Nephron (organoid): ENCODE data around the gene PTGES2.
A peak's percentile ranks its signal among the peaks of the same experiment; 100 is the strongest.

ENCODE experiments used
- H3K27ac Mint-ChIP-seq, 3 experiments: 2 replicates each; pipeline ENCODE4 v1.8.0; 2020; ENCODE audit warnings: mixed read lengths in 3 of 3, mild to moderate bottlenecking in 2 of 3, moderate library complexity in 1 of 3
- H3K27me3 Mint-ChIP-seq: 2 replicates; pipeline ENCODE4 v1.8.0; 2021; ENCODE audit warnings: low read depth, mild to moderate bottlenecking, moderate library complexity, mixed read lengths
- H3K36me3 Mint-ChIP-seq: 2 replicates; pipeline ENCODE4 v1.8.0; 2020; ENCODE audit warnings: low read depth, mixed read lengths
- H3K4me1 Mint-ChIP-seq: 2 replicates; pipeline ENCODE4 v1.8.0; 2020; ENCODE audit warnings: mixed read lengths
- H3K4me3 Mint-ChIP-seq, 3 experiments: 2 replicates each; pipeline ENCODE4 v1.8.0; 2020; ENCODE audit warnings: mild to moderate bottlenecking in 3 of 3, mixed read lengths in 3 of 3, moderate library complexity in 2 of 3
- H3K9me3 Mint-ChIP-seq: 2 replicates; pipeline ENCODE4 v1.8.0; 2020; ENCODE audit warnings: mixed read lengths
- TF ChIP-seq, protein P1 (sequence below), 3 experiments: fragments of 200-600 bp; sonication (generic); IDR thresholded peaks; one replicate each; pipeline ENCODE4 v1.5.0; 2021; ENCODE audit warnings: antibody characterized with exemption in 3 of 3; ENCODE audit not compliant: unreplicated experiment in 3 of 3

The PTGES2 gene

DNA sequence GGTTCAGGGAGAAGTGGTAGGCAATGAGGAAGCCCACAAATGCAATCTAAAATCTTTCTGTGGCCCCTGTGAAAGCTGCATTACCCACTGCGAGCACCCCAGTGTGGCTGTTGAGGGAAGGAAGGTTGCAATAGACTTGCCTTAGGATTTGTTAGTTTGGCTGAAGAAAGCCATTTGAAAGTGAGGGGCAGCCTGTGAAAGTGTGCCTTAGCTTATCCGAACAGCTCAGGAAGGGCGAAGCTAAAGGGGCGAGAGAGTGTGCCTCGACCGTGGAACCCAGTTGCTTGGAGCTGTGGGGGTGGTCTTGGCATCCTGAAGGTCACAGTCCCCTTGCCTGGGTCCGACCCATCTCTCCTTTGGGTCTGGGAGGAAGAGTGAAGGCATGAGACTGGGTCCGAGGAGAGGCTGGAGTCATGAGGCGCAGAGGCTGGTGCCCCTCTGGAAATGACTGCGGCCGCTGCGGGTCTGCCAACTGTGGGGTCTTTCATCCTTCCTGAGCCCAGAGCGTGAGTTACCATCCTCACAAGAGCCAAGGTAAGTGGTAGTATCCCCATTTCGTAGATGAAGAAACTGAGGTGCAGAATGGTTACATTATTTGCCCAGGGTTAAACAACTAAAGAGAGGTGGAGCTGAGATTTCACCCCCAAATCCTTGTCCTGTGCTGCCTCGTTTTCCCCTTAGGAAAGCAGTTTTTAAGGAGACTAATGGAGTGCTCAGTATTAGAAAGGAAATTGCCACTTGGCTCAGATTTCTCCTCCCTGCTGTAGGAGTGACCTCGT is 35.1 kb downstream of the PTGES2 start:
- Mint-ChIP-seq H3K4me3 (peak overlapping the region; percentile 75 to 85 (median 80)), H3K27me3 (no peaks in the 10 kb centered on the region), H3K36me3 (peaks cover 2% of the 10 kb centered on the region), H3K27ac (peak overlapping the region; percentile 97 to 99 (median 98)), H3K4me1 (peaks cover 55% of the 10 kb centered on the region), H3K9me3 (no peaks in the 10 kb centered on the region)
- TF ChIP-seq, protein P1, sequence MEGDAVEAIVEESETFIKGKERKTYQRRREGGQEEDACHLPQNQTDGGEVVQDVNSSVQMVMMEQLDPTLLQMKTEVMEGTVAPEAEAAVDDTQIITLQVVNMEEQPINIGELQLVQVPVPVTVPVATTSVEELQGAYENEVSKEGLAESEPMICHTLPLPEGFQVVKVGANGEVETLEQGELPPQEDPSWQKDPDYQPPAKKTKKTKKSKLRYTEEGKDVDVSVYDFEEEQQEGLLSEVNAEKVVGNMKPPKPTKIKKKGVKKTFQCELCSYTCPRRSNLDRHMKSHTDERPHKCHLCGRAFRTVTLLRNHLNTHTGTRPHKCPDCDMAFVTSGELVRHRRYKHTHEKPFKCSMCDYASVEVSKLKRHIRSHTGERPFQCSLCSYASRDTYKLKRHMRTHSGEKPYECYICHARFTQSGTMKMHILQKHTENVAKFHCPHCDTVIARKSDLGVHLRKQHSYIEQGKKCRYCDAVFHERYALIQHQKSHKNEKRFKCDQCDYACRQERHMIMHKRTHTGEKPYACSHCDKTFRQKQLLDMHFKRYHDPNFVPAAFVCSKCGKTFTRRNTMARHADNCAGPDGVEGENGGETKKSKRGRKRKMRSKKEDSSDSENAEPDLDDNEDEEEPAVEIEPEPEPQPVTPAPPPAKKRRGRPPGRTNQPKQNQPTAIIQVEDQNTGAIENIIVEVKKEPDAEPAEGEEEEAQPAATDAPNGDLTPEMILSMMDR (IDR thresholded peaks at IDR 0.05; ENCODE audit: unreplicated experiment in 3 of 3), result no peak

DNA sequence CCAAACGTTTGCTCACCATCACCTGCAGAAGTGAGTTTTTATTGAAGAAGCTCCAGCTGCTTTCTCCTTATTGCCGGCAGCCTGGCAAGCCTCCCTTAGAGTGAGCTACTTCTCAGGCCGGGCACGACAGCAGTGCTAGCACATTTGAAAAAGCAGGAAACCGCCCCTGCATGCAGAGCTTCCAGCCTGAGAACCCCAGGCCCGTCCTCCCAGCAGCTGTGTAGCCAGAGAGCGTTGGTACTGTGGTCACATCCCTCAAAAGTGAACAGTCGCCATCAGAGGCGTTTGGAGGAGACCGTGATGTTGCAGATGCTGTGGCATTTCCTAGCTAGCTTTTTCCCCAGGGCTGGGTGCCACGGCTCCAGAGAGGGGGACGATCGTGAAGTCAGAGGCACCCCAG is 36.0 kb downstream of the PTGES2 start:
- TF ChIP-seq, protein P1 (IDR thresholded peaks at IDR 0.05; ENCODE audit: unreplicated experiment in 3 of 3), result no peak
- Mint-ChIP-seq H3K4me3 (peak overlapping the region; percentile 75 to 85 (median 80)), H3K9me3 (no peaks in the 10 kb centered on the region), H3K27ac (peak overlapping the region; percentile 94 to 99 (median 95)), H3K4me1 (peaks cover 50% of the 10 kb centered on the region), H3K36me3 (peaks cover 3% of the 10 kb centered on the region), H3K27me3 (no peaks in the 10 kb centered on the region)

DNA sequence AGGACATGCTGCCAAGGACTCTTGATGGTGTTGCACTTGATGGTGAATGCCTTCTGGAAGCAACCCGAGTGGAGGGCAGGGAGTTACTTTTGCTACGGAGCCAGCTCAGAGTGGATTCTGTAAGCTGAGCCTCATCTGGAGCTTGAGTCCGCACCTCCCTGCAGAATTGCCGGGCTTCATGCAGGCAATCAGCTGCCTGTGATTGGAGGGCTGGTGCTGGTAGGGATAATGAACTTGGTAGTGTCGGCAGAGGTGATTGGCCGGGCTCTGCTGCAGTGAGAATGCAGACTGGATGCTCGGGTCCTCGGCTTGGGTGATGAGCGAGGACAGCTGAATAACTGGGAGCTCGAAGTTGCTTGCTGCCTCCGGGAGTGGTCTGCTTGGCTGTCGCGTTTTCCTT is 36.4 kb downstream of the PTGES2 start:
- H3K4me1 Mint-ChIP-seq, result peaks cover 47% of the 10 kb centered on the region
- peaks cover 3% of the 10 kb centered on the region for H3K36me3 Mint-ChIP-seq
- H3K9me3 Mint-ChIP-seq, result no peaks in the 10 kb centered on the region
- TF ChIP-seq, protein P1 (IDR thresholded peaks at IDR 0.05; ENCODE audit: unreplicated experiment in 3 of 3), result no peak
- peak overlapping the region; percentile 94 to 99 (median 95) for H3K27ac Mint-ChIP-seq
- no peaks in the 10 kb centered on the region for H3K27me3 Mint-ChIP-seq
- peak overlapping the region; percentile 75 to 85 (median 76) for H3K4me3 Mint-ChIP-seq

DNA sequence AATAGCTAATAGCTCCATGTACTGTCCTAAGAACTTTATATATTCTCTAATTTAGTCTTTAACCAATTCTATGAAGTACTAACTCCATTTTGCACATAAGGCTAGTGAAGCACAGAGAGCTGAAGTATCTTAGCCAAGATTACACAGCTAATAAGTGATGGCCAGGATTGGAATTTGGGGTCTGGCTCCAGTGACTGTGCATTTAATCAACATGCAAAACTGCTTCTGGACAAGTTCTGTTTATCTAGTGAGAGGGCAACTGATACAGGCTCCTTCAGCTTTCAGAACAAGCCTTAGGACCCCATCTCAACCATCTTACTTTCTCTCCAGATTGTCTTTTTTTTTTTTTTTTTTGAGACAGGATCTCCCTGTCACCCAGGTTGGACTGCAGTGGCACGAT is 38.2 kb downstream of the PTGES2 start:
- Mint-ChIP-seq H3K36me3 (peaks cover 10% of the 10 kb centered on the region), H3K27me3 (no peaks in the 10 kb centered on the region), H3K4me1 (peaks cover 44% of the 10 kb centered on the region), H3K27ac (peak overlapping the region in 2 of 3 experiments; percentile 72 to 81), H3K9me3 (no peaks in the 10 kb centered on the region), H3K4me3 (no peak overlapping the region)
- TF ChIP-seq, protein P1 (IDR thresholded peaks at IDR 0.05; ENCODE audit: unreplicated experiment in 3 of 3), result no peak

DNA sequence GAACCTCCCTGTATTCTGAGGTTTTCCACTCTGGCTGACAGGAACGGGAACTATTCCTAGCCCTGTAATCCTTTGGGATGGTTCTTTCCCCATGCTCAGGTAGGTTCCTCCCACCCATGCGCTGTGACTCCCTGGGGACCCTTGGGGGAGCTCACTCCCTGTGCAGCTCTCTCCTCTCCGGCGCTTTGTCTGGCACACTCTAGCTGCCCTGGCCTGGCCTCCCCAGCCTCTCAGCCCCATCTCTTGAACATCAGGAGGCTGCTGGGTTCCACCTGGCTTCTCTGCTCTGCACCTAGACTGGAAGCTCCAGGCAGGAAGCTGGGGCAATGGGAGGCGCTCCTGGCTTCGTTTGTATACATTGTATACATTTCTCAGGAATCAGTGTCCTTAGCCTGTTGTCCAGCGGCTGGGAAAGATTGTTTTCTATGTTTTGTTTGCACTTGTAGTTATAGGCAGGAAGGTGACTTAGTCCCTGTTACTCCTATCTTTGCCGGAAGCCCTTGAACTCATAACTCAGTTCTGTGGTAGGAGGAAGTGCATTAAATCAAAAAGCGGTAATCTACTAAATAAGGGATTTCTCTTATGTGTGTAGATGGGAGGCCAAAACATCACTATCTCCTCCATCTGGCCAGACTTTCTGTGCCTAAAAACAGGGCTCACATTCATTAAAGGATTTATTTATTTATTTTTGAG is 39.1 kb downstream of the PTGES2 start:
- Mint-ChIP-seq H3K27me3 (no peaks in the 10 kb centered on the region), H3K27ac (peak overlapping the region in 2 of 3 experiments; percentile 11 to 37), H3K4me3 (no peak overlapping the region), H3K36me3 (peaks cover 13% of the 10 kb centered on the region), H3K9me3 (no peaks in the 10 kb centered on the region), H3K4me1 (peaks cover 44% of the 10 kb centered on the region)
- TF ChIP-seq, protein P1 (IDR thresholded peaks at IDR 0.05; ENCODE audit: unreplicated experiment in 3 of 3), result no peak
